LNCAP (cell line): ENCODE data around the gene KIAA1217.

ENCODE experiments used
- TF ChIP-seq, protein P1 (sequence below): fragments of 450-650 bp; IDR thresholded peaks from 2 replicates; pipeline ENCODE4 v1.5.1; 2017; ENCODE audit warnings: mild to moderate bottlenecking

KIAA1217 gene

DNA sequence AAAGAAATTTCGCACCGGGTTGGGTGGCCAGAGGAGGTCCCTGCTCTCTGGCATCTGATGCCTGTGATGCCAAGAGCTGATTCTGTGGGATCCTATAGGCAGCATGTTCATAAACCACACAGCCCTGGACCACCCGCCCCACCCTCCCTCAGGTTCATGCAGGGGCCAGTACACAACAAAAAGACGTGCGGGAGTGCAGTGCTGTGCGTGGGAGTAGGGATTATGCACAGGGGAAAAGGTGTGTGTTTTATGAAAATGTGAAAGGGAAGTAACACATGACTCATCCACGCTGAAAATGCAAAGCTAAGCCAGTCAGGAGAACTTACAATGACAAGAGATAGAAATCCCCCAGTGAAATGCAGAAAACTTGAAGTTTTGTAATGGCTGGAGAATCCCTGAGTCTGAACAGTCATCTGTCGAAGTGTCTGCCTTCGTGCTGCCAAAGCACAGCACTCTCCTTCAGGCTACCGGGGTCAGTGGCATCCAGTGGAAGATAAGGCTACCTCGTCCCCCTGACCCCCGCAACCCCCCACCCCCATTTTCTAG, 1.1 kb downstream of the KIAA1217 start:
- TF ChIP-seq, protein P1, sequence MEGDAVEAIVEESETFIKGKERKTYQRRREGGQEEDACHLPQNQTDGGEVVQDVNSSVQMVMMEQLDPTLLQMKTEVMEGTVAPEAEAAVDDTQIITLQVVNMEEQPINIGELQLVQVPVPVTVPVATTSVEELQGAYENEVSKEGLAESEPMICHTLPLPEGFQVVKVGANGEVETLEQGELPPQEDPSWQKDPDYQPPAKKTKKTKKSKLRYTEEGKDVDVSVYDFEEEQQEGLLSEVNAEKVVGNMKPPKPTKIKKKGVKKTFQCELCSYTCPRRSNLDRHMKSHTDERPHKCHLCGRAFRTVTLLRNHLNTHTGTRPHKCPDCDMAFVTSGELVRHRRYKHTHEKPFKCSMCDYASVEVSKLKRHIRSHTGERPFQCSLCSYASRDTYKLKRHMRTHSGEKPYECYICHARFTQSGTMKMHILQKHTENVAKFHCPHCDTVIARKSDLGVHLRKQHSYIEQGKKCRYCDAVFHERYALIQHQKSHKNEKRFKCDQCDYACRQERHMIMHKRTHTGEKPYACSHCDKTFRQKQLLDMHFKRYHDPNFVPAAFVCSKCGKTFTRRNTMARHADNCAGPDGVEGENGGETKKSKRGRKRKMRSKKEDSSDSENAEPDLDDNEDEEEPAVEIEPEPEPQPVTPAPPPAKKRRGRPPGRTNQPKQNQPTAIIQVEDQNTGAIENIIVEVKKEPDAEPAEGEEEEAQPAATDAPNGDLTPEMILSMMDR = no peak

DNA sequence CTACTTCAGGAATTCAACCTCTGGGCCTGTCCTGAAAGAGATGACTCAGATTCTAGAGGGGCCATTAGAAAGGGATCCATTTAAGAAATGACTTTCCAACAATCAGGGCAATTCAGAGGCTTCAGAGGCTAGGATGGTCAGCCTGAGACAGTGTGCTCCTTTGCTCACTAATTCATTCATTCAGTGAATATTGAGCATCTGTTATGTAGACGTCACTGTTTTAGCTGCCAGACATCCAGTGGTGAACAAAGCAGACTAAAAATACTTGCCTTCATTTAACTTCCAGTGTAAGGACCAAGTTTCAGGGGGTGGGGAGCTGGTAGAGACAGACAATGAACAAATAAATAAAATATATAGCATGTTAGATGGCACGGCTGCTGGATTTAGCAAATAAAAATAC, 1.6 kb downstream of the KIAA1217 start:
- TF ChIP-seq, protein P1 = no peak

DNA sequence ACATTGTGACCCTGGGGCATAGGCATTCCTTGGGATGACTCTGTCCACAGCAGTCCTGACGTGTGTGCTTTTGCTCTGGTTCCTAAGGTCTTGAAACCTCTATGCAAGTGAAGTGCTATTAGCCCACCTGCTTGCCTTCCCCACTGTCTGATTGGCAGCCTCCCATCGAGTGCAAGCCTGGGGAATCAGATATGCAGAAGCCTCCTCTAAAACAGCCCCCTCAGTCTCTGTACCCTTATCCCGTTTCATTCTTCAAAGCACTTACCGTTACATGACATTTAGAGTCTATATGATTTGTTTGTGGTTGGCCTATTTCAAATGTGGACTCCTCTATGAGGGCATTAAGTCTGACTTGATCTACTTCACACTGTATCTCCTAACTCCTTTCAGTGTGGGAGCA, 4.3 kb downstream of the KIAA1217 start:
- TF ChIP-seq, protein P1 = no peak

DNA sequence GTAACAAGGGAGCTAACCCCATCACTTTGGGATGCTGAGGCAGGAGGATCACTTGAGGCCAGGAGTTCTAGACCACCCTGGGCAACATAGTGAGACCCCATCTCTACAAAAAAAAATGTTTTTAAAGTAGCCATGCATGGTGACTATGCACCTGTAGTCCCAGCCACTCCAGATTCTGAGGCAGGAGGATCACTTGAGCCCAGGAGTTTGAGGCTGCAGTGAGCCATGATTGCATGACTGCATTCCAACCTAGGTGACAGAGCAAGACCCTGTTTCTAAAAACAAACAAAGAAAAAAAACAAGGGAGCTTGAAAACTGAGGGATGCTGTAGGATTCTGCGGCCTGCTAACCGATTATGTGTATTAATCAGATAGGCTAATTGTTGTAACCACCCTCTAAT, 4.9 kb downstream of the KIAA1217 start:
- TF ChIP-seq, protein P1 = no peak

DNA sequence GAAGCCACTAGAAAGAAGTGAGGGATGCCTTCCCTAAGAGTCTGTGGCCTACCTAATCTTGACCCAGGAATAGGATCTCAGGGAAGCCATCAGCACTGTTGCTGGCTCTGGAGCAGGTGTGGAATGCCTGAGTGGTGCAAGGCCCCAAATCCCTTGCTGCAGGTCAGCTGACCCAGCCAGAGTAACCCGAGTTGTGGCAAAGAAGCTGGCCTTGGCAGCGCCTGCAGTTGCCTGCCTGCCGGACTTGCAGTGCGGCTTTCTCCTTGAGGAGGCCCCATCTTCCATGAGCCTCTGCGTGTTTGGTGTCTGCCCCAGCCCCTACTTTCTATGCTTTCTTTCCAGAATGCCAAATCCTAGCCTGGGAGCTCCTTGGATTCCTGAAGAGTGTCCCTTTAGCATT, 5.8 kb downstream of the KIAA1217 start:
- TF ChIP-seq, protein P1 = no peak

DNA sequence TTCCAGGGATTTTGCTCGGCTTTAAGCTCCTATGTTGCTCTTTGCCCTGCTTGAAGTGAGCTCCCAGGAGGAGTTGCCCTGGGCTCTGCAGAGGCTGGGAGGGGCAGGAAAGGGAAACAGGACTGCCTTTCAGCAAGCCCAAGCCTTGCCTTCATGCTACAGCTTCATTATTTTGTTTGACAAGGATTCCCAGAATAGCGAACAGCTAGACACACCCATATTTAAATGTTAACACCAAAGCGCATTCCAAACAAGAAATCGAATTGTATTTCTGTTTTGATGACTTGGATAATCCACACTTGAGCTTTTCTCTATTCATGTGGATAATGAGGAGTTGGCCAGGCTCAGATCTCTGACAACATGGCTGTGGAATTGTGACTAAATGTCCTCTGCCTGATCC, 6.3 kb downstream of the KIAA1217 start:
- TF ChIP-seq, protein P1 = no peak

DNA sequence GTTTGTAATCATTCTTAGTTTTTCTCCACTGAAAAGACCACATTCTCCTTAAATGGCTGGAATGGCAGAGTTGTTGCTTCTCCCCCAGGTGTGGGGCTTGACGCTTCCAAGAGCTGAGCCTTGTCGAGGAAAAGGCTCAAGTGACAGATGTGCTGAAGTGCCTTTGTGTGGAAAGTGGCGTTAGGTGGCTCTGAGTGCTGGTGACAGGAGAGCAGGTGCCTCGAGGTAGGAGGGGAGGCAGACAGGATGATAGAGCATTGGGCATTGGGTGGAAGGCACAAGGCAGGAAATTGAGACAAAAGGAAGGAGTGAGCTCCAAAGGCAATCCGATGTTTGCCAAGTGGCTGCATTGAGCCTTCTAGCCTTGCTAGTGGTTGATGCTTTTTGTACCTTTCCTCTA, 6.7 kb downstream of the KIAA1217 start:
- TF ChIP-seq, protein P1 = no peak

DNA sequence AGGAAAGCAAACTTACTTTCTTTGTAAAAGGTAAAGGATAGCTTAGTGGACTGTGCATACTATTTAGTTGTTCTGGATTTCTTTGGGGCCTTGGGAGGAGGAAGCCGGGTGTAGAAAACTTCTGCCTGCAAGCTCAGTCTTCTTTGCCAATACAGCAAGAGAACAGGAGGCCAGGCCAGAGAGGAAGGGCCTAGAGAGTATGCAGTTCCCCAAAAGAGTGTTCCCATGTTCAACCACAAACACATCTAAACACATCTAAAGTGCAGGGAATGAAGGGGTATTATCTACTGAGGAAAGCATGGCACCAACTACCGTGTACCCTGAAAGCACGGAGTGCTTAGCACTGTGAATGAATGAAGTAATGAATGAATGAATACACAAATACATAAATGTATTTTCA, 11.0 kb downstream of the KIAA1217 start:
- TF ChIP-seq, protein P1 = no peak
